Measurements from ENCODE around the gene SH3RF3.

The SH3RF3 gene

DNA sequence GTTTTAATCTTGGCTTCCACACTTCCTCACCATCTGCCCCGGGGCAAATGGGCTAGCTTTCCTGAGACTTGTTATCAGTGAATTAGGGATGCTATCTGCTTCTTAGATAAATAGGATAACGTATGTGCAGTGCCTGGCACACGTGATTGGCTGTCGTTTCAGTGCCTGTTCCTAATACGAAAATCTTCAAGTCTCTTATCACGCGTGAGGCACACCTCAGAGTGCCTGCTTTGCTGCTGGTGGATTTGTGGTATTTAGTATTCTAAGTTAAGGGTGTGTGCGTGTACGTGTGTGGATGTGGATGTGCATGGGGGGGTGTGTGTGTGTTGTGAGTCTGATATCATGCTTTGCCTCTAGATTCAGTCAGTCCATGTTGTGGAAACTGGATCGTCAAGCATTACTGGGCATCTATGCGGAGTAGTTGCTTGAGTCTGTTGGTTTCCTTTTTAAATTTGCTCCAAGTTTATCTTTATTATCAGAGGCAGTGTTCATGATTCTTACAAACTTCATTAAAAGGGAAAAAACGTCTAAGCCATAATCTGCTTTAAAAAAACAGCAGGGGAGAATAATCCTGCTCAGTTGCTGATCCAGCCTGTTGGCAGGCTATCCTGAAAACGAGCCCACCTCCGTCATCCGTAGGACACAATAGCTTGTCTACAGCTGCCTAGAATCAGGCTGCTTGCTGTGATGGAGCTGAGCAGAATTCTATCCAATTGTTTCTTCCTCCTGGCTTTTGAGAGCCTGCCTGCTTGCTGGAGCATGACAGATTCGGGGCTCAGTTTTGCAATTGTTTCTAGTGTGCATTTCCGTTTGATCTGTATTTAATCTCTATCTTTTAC, 6.6 kb downstream of the SH3RF3 start:
- Histone ChIP-seq H3K4me3 (no peak overlapping the region), H3K27ac (no peak overlapping the region)

DNA sequence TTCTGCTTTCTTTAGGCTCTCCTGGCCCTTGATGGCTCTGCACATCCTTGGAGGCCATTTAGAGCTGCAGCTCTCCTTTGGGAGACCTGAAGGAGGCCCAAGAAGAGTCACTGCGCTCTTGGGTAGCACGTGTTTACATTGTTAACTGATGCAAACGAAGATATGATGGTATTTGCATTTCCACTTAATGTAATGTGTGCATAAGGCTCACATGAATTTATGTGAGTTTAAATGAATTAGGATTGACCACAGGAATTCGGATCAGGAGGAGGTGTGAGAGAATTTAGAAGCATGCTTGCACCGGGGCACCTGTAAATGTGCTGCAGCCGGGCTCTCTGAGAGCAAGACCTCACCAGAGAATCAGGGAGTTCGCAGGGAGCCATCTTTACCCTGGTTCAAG, 7.5 kb downstream of the SH3RF3 start:
- no peak overlapping the region for H3K27ac ChIP-seq
- no peak overlapping the region for H3K4me3 ChIP-seq

DNA sequence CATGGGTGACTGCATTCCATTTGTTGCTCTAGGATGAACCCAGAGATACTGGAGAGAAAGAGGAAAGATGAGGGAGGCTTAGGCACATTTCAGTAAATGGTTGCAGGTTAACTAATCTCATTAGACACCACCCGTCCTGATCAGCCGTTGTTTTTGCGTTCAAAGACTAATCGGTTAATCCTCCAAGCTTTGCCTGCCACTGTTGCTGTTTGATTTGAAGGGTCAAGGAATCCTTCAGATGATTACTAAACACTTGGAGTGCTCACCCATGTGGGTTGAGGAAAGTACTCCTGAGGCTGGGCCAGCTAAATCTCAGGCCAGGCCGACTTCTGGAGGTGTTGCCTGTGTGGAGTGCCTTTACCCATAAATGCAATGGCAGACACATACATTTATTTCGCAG, 8.6 kb downstream of the SH3RF3 start:
- H3K4me3 ChIP-seq = no peak overlapping the region
- no peak overlapping the region for H3K27ac ChIP-seq

DNA sequence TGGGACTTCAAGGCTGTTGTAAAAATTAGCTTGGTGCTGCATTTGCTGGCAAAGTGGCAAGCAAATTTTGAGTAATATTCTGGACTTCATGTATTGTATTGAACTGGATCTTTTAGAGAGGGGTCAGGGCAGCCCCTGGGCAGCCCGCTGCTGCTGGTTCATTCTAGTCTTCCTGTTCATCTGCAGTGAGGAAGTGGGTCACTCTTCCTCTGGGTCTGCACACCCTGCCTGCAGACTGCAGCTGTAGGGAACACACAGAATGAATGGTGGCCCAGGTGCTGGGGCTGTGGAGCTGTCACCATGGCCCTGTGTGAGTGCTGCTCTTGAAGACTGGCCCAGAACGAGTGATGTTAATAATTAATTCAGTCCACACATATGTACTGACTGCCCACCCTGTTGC, 9.4 kb downstream of the SH3RF3 start:
- H3K27ac ChIP-seq = no peak overlapping the region
- H3K4me3 ChIP-seq = no peak overlapping the region

DNA sequence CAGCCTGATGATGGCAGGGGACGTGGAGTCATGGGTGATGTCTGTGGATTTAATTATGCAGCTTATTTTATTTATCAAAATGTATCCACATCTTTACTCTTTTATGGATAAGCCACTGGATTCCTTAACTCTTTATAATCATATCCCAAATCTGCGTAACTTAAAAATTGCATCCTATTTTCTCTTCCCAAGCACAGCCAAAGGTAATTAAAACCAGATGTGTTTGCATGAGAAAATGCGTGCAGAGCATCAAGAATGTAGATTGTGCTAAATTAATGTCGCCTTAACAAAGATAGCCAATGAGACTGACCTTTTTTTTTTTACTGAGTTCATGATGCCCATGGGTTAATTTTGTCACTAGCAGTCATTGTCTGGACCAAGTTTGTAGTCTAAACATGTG, 10.0 kb downstream of the SH3RF3 start:
- Histone ChIP-seq H3K4me3 (no peak overlapping the region), H3K27ac (no peak overlapping the region)

DNA sequence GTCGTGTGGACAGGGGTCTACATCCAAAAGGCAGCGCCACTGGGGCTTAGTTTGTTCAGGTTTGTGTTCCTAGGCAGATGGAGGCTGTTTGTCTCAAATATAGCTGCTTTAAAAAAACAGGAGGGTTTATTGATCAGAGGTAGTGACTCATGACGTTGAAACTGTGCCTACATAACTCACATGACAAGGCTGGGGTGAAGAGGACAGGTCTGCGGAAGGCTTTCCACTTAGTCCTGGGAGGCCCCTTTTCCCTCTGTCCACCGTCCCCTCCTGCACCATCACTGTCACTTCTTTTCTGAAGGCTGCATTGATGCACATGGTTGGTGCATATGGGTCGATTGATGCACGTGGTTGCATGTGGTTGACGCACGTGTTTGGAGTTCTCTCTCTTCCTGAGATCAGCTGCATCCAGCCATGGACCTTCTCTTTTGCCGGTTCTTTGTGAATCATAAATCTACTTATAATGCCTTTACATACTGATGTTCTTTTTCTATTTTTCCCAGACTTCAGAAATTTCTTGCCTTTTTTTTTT, 10.9 kb downstream of the SH3RF3 start:
- H3K27ac ChIP-seq = no peak overlapping the region
- H3K4me3 ChIP-seq = no peak overlapping the region

DNA sequence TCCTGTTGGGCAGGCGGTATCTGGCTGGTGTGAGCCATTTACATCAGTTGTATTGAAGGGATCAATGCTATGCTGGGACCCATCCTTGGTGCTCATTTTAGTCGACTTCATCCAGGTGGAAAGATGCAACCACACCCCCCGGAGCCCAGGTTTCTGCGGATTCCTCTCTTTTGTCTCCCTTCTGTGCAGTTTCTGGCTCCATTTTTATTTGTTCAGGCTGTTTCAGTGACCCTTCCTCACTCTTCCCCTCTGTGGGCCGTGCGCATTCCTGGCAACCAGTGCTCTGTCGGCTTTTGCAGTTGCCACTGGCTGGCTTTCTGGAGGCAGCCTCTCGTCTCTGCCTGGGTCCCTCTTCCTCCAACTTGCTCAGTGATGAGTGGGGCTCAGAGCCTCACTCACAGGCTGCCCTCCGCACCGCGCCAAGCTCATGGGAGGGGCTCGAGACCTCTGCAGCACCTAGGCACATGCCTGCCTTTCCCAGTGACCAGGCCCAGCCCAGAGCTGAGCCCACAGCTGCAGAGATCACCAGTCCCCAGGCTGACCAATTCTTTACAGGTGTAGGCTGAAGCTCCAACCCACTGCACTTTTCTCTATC, 12.1 kb downstream of the SH3RF3 start:
- Histone ChIP-seq H3K27ac (no peak overlapping the region), H3K4me3 (no peak overlapping the region)

DNA sequence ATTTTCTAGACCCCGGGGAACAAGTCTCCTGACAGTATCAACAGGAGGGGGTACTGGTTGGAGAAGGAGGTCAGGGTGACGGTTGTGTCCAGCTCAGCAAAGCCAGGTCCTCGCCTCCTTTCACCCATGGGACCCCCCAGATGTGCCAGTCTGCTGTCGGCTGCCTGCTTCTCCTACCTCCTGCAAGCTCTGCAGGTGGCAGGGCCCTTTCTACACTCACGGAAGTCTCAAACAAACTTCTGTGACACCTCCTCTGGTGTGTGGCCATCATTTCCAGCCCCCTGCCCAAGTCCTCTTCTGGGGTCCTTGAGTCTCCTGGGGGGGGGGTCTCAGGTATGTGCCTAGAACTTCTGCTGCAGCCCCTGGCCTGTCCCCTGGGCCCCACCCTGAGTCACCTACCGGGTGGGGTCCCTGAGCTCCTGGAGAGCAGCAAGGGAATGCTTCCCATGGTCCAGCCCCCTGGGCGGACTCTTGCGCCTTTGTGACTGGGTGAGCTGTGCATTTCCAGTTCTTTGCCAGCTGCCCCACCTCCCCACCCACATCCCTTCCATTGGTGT, 12.8 kb downstream of the SH3RF3 start:
- no peak overlapping the region for H3K4me3 ChIP-seq
- H3K27ac ChIP-seq = no peak overlapping the region

DNA sequence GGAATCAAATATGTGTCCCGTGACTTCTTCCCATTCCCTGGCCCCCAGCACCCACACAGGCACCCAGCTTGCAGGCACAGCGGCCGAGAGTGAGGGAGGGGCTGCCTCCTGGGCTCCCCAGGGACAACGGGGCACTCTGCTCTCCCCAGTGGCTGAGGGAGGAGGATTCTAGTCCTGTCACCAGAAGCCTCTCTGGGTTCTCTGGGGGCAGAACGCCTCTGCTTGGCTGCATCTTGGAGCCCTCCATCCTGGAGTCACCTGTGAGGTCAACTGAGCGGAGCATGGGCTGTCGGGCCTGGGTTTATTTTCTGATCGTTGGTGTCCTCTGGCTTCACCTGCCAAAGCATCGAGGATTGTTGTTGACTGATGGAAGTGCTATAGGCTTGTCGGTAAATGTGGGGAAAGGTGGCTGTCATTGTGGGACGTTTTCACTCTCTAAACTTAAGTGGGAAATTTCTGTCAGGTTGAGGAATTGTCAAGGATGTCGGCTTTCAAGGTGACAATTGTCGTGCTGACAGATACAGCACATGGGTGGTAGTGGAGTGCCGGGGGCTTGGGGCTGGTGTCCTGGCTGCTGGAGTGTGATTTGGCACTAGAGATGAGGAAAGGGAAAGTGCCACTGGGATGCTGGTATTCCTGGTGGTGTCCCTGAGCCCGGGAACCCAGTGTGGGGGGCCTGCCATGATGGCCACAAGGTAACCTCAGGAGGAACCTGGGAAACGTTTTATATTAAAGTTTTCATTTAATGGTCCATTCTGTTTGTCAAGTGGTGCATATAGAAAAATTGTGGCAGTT, 13.6 kb downstream of the SH3RF3 start:
- H3K27ac ChIP-seq = no peak overlapping the region
- no peak overlapping the region for H3K4me3 ChIP-seq

DNA sequence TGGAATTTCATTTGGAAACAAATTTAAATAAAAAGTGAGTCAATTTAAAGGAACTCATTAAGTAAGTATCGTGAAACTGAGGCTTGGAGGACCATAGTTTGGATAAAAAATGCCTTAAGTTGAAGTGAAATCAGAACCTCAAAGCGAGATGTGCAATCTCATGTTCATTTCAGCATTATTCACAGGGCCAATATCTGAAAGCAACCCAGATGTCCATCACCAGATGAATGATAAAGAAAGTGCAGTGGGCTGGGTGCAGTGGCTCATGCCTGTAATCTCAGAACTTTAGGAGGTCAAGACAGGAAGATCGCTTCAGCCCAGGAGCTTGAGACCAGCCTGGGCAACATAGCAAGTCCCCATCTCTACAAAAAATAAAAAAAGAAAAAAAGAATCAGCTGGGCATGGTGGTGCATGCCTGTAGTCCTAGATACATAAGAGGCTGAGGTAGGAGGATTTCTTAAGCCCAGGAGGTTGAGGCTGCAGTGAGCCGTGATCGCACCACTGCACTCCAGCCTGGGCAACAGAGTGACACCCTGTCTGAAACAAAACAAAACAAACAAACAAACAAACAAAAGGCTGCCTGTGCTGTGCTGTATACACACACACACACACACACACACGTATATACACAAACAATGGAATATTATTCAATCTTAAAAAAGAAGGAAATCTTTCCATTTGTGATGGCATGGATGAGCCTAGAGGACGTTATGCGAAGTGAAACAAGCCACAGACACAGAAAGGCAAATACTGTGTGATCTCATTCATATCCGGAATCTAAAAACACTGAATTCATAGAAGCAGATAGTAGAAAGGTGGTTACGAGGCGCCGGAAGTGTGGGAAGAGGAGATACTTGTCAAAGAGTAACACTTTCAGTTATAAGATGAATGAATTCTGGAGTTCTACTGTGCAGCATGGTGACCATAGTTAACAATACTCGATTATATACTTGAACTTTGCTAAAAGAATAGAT, 14.5 kb downstream of the SH3RF3 start:
- H3K4me3 ChIP-seq = no peak overlapping the region
- no peak overlapping the region for H3K27ac ChIP-seq

DNA sequence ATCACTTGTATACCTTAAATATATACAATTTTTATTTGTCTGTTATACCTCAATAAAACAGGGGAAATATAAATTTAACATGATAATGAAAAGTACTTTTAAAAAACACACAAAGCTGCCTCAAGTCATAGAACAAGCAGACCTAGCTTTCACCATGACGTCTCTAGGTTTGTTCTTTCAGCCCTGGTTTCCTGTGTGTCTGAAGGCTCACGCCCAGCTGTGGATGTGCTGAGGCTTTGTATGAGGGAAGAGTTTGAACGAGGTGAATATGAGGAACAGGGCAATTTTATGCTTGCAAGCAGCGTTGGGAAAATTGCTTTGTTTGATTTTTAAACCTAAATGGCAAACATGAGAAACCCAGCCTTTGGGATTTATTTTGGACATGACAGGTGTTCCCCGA, 15.3 kb downstream of the SH3RF3 start:
- no peak overlapping the region for H3K4me3 ChIP-seq
- no peak overlapping the region for H3K27ac ChIP-seq

DNA sequence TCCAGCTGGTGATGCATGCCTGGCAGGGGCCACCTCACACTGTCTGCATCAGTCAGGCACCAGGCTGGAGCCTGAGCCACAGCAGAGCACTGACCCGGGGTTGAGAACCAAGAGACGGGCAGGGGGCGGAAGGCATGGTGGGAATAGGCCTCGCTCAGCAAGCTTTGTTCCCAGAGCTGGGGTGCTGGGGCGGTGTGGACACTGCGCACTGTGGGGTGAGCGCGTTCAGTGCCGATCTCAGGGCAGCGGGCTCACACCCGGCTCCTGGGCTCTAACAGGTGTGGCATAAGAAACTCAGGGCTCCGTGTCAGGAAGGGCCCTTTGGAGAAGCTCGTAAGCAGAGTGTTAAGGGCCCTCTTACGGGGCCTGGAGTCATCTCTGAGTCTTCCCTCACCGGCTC, 15.7 kb downstream of the SH3RF3 start:
- H3K27ac ChIP-seq = no peak overlapping the region

DNA sequence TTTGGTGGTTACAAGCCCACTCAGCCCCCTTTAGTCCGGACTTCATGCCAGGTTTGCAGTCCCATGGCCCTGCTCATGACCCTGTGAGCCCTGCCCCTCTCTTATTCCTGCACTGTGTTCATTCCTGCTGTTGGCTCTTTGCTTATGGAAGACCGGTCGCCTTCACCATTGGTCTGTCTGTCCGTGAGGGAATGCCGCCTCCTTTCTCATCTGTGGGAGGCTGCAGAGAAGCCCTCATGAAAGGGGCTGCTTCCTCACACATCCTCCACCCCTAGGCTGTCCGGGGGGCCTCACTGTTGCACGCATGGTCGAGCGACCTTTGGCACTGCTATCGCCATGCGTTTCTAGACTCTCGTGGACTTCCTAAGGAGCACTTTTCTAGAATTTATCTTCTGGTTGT, 16.3 kb downstream of the SH3RF3 start:
- no peak overlapping the region for H3K4me3 ChIP-seq
- no peak overlapping the region for H3K27ac ChIP-seq

More for the DNA sequence above, 15.7 kb downstream of the SH3RF3 start:
- no peak overlapping the region for H3K4me3 ChIP-seq

DNA sequence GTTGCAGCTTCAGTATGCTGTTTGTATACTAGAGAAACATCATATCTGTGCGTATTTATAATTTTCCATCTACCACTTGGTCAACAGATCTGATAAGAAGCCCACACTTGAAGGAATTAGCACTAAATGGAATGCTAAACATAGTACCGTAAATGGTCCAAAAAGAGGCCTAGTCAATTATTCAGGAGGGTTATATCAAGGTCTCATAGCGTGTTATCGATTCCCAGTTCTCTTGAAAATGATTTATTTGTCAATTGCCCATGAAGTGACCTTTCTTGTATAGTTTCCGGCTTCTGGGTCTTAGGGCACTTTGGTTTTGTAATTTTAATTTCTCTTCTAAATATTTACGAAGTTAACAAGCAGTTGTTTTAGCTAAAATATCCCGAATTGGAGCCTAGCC, 18.4 kb downstream of the SH3RF3 start:
- no peak overlapping the region for H3K27ac ChIP-seq
- no peak overlapping the region for H3K4me3 ChIP-seq

DNA sequence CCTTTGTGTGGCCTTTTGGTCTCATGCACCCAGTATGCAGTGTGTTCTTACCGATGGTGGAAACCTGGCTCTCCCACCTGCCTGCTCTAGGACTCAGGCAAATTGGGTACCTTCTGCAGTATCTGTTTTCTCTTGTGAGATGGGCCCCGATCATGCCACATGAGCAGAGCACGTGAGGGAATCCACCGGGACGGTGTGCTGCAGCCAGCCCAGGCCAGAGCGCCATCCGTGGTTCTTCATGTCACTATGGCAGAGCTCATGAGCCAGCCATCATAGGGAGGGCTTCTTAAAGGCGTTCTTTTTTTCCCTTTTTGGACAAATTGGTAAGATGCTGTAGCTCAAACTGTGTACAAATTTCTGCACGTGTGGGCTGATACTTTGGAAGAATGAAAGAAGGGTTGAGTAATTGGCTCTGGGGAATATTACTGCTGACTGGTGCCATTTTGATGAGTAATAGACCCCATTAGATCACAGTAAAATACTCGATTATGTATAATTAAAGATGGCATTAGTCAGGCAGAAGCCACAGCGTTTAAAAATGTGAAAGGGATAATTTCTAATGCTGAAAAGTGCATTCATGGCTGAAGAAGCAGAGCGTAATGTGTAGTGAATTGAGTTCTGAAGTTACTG, 19.2 kb downstream of the SH3RF3 start:
- H3K27ac ChIP-seq = no peak overlapping the region
- H3K4me3 ChIP-seq = no peak overlapping the region

DNA sequence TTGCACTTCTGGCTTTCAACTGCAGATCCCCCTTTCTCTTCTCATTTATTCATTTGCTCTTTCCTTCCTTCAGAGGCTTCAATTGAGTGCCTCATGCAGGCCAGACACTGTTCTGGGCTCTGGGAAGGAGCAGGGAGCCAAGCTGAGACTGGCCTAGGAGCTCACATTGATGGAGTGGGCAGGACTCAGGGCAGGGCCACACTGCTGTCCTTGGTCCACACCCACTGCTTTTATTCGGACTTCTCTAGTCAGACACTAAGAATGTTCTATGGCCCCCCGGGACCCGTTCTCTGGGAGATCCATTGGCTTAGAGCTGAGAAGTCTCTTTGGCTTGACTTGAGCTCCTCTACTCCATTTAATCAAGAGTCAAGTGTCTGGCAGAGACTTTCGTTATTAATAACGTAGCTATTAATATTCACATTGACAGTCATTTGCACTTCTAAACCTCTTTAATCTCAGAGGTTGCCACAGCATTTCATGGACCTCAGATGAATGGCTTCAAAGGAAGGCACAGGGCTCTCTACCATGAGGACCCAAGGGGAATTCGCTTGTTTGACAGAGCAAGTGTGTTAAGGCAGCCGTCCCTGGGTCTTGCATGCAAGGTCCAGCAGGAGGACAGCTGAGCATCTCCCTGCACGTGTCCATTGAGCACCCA, 20.1 kb downstream of the SH3RF3 start:
- H3K27ac ChIP-seq = no peak overlapping the region
- no peak overlapping the region for H3K4me3 ChIP-seq

DNA sequence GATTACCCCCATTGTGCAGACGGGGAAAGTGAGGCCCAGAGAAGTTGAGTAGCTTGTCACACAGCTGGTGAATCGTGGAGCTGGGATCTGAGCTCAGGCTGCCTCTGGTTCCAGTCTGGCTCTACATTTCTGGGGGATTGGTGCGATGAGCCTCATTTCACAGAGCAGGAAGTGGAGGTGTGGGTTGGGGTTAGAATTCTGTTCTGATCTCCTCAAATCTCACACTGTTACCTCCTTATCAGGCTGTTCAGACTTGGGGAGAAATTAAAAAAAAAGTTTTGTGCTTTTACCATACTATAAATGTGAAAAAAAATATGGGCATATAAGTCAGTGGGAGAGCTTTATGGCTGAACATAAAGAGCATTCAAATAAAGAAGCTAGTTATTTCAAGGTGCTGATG, 21.6 kb downstream of the SH3RF3 start:
- Histone ChIP-seq H3K27ac (no peak overlapping the region), H3K4me3 (no peak overlapping the region)

DNA sequence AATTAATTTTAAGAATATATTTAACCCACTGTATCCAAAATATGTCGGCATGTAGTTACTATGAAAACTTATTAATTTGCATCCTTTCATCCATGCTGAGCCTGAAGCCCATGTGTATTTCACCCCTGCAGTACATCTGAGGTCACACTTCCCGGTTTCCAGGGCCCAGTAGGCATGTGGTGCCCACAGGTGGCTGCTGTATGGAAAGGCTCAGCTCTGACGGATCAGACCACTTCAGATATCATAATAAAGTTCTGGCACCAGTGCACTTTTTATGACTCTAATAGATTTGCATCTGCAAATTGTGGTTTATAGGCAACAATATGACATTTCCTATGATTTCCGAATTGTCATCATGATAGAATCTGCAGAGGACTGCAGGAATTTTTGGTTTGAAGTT, 22.5 kb downstream of the SH3RF3 start:
- H3K27ac ChIP-seq = no peak overlapping the region

More for the DNA sequence above, 22.5 kb downstream of the SH3RF3 start:
- no peak overlapping the region for H3K4me3 ChIP-seq

Measured in skin epidermis (tissue), 12 donors.